ENCODE measurements around the gene CYB561D1.

Gene CYB561D1

DNA sequence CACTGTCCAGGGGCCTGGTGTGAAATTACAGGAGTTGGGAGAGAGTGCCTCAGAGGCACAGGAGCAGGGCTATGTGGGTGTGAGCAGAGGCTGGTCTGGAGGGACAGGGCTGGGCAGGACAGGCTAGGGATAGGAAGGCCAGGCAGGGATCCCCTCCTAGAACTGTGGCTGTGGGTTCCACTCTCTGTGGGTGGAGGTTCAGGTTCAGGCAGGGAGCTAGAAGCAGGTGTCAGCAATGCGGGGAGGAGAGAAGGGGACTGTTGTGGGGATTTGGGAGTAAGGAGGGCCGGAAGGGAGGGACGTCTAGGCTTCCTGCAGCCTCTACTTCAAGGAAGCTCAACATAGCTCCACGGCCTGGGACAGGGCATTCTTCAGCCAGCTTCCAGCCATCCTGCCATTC is 37.5 kb downstream of the CYB561D1 start:
- no peak for DNase-seq

DNA sequence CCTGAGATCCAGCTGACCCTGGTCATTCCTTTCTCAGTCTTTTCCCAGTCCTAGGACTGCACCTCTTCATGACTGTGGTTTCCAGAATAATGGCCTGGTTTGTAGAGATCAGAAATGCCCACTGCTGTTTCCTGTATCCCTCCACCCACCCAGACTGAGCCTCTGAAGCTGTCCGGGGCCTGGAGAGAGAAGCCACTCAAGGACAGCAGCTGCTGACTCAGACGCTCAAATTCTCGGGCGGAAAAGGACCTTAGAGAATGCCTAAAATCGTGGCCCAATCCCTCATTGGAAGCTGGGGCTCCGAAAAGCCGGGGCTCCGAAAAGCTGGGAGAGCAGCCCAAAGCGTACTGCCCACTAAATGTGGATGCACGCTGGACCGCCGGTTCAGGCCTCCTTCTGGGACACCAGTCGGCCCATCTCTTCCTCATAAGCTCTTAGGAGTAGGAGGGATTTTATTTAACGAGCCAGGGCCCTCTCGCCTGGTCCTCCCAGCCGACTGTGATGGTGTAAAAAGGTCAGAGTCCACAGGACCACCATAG is 38.0 kb downstream of the CYB561D1 start:
- no peak for DNase-seq

DNA sequence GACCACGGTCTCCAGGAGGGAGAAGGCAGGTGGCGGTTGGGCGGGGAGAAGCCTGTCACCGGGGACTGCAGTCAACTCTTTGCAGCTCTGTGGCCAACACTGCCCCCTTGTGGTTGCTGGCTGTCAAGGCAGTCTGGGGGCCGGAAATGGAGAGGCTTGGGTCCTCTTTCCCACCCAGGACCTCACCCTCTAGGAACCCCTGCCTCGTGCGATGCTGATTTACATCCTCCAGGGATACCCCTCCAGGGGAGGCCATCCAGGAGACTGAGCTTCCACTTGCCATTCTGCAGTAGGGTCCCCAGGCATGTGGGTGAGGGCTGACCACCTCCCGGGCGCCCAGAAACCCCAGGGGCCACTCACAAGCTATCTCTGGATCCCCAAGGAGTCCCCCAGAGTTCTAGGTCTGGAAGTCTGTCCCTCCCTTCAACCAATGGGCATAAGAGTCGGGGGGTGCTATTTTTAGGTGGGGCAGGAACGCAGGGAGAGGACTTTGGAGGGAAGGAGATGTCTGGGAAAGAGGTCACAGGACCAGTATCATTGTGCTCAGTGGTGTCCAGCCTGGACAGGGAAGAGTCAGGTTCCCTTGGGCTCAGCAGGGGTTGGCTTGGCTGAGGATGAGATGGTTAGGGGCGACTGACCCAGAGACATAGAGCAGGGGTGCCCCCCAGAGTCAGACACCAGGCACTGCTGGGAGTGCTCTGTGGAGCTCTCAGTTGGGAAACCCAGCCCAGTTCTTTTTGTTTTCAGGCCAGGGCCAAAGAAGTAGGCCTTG is 38.7 kb downstream of the CYB561D1 start:
- DNase-seq, result peak; percentile 92

DNA sequence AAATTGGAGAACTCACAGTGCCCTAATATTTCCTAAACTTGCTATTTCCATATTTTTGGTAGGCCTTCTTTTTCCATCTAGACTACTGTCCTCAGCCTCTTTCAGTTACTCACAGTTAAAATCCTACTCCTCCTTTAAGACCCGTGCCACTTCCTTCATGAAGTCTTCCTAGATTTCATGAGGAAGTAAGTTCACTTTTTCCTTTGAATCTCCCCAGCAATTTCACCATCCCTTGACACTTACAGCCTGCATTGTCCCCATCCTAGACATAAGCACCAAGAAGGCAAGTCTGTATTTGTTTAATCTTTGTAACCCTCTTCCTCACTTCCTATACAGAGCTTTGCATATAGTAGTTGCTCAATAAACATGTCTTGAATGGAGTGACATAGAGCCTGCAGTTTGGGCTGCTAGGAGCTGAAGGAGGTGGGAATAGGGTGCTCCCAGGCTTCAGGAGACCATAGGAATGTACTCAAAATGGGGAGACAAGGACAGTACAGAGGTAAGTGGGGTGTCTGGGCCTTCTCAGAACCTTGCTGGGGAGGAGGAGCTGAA is 40.5 kb downstream of the CYB561D1 start:
- no peak for DNase-seq

DNA sequence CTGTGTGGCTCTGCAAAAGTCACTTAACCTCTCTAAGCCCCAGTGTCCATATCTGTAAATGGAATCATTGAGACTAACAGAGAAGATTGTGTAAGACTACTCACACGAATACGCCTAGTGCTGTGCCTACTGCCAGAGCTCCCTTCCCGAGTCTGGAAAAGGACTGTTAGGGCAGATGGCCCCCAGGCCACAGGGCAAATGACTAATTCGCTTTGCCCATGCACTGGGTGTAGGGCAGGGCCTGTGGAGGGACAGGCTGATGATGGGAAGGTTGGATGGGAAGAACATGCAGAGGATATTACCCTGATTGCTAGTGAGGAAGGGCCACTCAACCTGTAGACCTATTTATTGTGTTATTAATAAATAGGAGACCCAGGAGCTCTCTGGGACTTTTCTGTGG is 41.6 kb downstream of the CYB561D1 start:
- no peak for DNase-seq

DNA sequence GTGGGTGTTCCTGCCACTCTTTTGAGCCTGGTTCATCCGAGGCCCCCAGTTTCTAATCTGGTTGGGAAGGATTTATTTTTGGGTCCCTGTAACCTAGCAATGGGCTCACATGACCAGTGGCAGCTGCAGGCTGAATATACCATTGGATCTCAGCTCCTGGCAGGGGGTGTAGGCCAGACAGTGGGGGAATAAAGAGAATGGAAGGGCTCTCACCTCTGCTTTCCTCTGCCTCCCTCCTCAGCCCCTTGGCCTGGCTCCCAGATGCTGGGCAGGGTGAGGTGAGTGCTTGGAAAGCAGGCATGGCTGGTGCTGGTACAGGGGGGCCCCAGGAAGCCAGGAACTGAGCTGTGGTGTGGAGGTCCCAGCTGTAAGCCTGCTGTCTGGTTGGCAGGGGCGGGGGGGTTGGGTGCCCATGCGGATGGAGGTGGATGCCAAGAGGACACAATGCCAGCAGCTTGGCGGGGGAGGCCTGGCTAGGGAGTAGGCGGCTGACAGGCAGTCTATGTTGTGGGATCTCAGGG is 42.1 kb downstream of the CYB561D1 start:
- DNase-seq, result no peak

DNA sequence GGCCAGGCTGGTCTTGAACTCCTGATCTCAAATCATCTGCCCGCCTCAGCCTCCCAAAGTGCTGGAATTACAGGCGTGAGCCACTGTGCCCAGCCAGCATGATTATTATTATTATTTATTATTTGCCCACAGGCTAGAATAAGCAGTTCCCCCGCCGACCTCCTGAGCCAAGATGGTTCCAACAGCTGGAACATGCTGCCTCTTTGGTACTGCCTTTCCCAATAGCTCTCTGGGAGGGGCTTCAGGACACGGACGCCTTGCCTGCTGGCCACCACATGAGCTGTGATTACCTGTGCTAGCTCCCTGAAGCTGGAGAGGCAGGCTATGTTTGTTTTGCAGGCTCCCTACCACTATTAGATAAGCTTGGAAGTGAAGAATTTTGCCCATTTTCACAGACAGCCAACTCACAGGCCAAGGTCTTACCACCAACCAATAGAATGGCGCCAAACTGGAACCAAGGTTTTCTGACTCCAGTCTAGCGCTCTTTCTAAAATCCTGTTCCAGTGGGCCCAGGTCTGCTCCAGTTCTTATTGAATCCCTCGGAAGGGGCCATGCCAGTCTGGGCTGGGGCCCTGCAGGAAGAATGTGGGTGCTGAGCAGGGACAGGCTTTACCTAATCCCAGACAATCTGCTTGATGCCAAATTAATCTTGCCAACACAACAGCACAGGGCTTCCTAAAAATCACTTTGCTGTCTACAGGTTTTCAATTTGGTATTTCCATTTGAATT is 43.7 kb downstream of the CYB561D1 start:
- no peak for DNase-seq

DNA sequence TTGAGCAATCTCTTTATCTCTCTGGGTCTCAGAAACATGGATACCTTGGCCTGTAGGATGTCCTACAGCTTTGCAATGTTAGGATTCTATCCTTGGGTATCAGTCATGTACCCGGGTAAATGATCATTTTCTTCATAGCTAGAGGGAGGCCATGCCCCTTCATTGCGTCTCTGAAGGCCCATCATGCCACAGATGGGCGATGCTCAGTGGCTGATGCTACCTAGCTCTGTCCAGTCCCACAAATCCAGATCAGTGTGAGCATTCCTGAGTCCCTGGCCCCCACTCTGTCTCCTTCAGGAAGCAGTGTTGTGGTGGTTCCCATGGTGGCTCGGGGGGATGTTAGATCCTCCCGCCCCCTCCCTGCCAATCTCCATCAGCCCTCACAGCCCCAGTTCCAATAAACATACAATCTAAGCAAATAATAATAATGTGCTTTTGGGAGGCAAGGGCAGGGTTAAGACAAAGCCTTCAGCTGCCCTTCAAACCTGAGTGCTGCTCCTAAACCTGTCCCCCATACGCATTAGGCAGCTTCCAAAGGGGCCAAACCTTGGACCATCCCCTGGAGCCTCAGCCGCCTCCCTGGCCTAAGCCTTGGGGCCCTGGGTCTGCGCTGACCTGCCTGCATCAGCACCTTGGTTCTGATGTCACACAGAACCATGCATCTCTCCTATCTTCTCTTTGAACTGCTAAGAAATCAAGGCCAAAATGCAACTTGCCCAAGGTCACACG is 45.1 kb downstream of the CYB561D1 start:
- no peak for DNase-seq

DNA sequence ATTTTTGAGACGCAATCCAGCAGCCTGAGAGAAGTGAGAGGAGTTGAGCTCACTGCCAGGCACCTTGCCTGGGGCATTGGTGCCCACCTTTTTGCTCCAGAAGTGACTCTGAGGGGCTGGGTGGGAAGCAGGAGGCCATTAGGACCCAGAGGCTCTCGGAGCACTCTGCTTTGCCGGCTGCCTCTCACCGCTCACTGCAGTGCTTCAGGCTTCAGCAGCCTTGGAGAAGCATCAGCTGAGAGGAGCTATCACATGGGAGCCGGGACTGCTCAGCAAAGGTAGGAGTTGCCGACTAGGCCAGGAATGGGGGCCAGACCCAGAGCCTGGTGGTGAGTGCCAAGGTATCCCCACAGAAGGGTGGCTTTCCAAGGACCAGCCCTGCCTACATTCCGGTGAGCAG is 45.8 kb downstream of the CYB561D1 start, which contains the start of gene GPR61:
Gene GPR61 (plus strand): TSS at position 197 of the 400 bp plus-strand sequence. CDS start 3,151 bp downstream, outside the sequence.
- no peak for DNase-seq

DNA sequence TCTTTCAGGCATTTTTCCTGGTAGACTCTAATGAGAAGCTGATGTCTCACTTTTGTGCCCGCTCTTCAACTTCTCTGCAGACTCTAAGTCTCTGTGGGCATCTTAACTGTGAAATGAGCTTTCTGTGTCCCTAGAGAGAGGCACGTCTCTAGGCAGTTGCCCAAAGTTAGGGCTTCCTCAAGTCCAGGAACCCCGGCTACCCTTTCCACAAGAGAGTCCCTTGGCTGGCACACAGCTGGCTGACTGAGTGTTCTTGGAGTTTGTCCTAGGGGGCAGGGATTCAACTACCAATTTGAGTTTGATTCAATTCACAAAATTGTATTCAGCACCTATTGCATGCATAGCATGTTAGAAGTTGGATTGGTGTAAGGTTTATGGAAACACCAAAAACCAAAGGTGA is 47.2 kb downstream of the CYB561D1 start:
- no peak for DNase-seq

DNA sequence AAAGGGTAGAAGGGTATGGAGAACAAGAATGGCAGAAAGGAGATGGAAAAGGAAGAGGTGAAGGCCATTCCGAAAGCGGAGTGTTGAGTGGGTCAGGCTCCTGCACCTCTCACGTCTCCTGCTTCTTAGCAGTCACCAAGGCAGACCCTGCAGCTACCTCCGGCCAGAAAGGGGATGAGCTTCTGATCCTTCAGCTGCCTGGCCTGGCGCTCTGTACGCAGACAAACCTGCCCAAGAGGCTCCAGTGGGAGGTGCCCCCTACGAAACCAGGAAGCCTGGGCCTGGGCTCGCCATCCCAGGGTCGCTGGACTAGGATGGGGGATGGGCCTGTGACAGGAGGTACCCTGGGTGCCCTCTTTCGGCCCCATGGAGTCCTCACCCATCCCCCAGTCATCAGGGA is 48.8 kb downstream of the CYB561D1 start:
- no peak for DNase-seq

DNA sequence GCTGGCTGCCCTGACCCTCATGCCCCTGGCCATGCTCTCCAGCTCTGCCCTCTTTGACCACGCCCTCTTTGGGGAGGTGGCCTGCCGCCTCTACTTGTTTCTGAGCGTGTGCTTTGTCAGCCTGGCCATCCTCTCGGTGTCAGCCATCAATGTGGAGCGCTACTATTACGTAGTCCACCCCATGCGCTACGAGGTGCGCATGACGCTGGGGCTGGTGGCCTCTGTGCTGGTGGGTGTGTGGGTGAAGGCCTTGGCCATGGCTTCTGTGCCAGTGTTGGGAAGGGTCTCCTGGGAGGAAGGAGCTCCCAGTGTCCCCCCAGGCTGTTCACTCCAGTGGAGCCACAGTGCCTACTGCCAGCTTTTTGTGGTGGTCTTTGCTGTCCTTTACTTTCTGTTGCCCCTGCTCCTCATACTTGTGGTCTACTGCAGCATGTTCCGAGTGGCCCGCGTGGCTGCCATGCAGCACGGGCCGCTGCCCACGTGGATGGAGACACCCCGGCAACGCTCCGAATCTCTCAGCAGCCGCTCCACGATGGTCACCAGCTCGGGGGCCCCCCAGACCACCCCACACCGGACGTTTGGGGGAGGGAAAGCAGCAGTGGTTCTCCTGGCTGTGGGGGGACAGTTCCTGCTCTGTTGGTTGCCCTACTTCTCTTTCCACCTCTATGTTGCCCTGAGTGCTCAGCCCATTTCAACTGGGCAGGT is 49.5 kb downstream of the CYB561D1 start:
- DNase-seq, result no peak

DNA sequence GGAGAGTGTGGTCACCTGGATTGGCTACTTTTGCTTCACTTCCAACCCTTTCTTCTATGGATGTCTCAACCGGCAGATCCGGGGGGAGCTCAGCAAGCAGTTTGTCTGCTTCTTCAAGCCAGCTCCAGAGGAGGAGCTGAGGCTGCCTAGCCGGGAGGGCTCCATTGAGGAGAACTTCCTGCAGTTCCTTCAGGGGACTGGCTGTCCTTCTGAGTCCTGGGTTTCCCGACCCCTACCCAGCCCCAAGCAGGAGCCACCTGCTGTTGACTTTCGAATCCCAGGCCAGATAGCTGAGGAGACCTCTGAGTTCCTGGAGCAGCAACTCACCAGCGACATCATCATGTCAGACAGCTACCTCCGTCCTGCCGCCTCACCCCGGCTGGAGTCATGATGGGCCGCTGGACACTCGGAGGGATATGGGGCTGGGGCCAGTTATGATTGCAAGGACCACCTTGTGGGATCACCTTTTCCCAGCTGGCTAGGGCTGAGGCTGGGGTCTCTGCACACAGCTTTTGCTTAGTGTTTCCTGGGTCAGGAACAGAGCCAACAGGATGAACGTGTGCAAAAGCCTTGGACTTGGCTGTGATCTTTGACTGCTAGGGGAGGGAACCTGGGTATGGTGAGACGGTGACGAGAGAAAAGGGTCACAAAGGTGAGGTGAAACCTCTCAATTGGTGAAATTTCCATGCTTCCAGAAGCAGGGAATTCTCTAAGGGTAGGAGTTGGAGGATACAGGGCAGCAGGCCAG is 50.3 kb downstream of the CYB561D1 start:
- DNase-seq, result no peak

DNA sequence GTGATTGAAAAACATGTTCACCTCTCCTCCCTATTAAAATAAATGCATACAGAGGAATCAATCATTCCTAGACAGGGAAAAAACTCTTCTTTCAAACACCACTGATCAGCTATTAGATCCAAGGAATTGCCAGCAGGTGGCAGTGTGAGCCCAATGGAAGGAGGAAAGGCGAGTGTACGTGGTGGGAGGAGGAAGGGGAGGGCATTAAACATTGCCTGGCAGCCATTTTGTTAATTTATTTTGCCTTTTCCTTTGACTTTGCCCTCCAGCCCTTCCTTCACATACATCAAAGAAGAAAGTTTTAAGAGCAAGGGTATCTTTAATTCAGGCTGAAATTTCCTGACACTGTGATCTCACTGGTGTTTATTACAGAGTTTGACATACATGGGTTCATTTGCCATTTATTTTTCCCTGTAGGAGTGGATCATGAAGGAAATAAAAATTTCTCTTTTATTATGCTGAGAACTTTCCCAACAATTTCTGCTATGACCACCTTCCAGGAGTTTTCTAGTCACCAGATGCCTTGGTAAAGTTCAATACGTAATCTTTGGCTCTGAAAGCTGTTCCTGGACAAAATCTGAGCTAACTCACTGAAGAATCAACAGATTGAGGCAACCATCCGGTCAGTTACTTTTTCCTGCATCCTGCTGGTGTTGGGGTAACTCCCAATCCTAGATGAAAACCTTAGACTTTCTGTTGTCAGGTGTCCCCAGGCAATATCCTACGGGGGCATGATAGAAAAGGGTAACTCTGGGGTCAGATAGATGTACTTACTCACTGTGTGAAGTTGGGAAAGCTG is 52.6 kb downstream of the CYB561D1 start:
- peak; percentile 91 for DNase-seq

DNA sequence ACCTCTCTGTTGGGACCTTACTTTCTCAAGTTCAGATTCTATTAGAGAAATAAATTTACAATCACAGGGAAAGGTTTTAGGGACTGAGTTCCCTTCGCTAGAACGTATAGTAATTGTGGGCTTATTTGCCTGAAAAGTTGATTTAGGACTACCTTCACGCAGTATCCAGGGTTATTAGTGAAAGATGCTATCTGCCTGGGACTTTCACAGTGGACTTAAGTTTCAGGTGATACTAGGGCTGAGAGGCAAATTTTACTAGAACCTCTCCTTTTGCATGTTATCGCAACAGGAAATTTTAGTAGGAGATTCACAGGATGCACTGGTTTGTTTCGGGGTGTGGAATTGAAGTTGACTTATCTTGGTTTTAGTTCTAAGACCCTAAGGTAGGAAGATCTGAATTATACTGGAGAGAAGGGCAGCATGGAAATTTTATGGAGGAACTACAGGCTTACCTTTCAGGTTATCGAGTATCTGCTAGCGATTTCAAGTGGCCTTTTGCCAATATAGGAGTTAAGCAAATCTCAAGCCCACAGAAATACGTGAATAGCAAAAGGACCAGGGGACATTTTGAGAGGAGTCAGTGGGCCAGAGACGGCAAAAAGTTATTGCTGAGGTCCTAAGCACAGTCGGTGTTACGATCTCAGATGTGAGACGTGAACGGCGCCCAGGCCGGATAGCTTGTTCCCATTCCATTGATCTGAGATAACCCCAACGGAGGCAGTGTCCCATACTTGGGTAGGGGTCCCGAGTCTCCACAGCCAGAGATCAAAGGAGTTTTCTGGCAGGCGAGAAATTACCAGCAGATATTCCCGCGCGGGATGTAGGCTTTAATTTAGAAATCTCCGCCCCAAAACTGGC is 53.8 kb downstream of the CYB561D1 start:
- DNase-seq, result no peak

DNA sequence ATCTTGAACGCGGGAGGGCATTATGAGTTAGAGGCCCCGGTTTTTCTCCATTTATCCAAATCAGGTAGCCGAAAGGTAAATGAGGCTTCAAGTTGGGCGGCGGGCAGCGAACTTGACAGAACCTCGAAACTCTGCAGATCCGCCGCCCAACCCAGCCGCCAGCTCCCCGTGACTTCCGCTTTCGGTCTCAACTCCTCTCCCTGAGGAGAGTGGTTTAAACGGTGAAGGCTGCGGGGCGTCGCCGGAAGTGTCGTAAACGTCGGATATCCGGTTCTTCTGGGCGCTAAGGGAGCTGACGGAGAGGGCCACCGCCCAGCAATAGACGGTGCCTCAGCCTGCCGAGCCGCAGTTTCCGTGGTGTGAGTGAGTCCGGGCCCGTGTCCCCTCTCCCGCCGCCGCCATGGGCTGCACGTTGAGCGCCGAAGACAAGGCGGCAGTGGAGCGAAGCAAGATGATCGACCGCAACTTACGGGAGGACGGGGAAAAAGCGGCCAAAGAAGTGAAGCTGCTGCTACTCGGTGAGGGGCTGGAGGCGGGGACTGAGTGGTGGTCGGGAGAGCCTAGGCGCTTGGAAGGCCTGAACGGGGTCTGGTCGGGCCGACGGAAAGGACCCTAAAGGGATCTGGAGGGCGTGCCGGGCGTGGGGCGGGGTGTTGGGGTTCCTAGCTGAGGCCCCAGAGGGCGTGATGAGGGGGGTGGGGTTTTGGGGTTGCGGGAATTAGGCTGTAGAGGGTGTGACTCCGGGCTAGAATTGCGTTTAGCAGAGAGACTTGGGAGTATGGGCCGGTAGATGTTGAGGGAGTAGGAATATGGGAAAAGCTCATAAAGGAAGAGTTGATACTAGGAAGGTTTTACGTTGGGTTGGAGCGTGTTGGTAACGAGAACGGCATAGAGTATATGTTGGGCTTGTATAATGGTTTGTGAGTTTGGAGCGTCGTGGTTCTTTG is 54.7 kb downstream of the CYB561D1 start, which contains the start of gene GNAI3:
Gene GNAI3 (plus strand): TSS at position 295 of the 947 bp plus-strand sequence. CDS start 106 bp downstream, at position 401.
- peak; percentile 95 for DNase-seq

Data from activated gamma-delta T cell treated with Interleukin-2 at 50 U/mL for 16 hours (primary cell).